Measurements from ENCODE around the gene HS2ST1. TPM values are rescaled to one million over a fixed set of nuclear protein-coding genes. Genes with fewer than 3 reads are reported as not detected.

The HS2ST1 gene
- total RNA-seq, 2 donors from 2014 or later: 7.7 TPM

DNA sequence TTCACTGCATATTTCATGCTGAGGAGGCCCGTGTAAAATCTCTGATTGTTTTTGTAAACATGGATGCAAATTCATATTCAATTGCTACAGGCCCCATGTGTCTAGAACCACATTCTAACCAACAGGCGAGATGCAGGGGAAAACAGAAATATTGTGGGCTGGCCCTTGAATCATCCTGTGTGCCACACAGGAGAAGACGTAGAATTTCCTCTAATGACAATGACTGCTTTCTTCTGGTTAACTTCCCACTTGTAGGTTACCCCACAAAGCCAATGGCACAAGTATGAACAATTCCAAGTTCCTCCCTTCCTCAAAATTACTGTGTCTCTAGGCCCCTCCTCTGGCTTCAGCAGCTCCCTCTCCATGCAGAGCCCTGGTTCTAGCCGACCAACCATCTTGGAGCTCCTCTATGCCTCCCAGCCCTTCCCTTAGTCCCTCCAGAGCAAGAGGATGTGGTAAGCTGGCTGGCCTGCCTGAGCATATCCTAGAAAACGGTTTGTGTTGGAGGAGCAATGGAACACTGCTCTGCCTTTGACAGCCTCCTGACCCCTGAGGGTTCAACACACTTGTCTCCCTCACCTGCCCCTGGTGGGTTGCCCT lies 205.2 kb downstream of the HS2ST1 start:
- H3K9me3 ChIP-seq: no peaks in the 10 kb centered on the region
- TF ChIP-seq, protein P1, sequence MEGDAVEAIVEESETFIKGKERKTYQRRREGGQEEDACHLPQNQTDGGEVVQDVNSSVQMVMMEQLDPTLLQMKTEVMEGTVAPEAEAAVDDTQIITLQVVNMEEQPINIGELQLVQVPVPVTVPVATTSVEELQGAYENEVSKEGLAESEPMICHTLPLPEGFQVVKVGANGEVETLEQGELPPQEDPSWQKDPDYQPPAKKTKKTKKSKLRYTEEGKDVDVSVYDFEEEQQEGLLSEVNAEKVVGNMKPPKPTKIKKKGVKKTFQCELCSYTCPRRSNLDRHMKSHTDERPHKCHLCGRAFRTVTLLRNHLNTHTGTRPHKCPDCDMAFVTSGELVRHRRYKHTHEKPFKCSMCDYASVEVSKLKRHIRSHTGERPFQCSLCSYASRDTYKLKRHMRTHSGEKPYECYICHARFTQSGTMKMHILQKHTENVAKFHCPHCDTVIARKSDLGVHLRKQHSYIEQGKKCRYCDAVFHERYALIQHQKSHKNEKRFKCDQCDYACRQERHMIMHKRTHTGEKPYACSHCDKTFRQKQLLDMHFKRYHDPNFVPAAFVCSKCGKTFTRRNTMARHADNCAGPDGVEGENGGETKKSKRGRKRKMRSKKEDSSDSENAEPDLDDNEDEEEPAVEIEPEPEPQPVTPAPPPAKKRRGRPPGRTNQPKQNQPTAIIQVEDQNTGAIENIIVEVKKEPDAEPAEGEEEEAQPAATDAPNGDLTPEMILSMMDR (IDR thresholded peaks at IDR 0.05): no peak
- no peak for DNase-seq (ENCODE audit: low spot score)
- no peak overlapping the region for H3K27ac ChIP-seq
- H3K4me3 ChIP-seq: no peak overlapping the region
- no peaks in the 10 kb centered on the region for H3K27me3 ChIP-seq
- H3K36me3 ChIP-seq: no peaks in the 10 kb centered on the region
- no peaks in the 10 kb centered on the region for H3K4me1 ChIP-seq

DNA sequence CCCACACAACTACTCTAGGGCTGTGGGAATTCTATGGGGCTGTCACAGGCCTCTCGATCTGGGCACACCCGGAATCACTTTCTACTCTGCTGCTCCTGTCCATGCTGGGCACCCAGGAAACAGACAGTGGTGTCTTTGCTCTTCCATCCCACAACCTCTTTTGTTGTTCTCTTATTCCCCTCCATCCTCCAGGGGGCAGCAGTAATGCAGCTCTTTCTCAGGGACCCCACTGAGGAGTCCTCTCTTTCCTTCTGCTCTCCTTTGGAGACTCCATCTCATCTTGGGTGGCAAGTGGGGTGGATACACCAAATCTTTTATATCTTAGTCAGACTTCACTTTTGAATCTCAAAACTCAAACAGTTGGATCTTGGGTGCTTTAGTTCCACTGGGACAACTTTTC lies 206.3 kb downstream of the HS2ST1 start:
- TF ChIP-seq, protein P1 (IDR thresholded peaks at IDR 0.05): no peak
- H3K9me3 ChIP-seq: no peaks in the 10 kb centered on the region
- no peaks in the 10 kb centered on the region for H3K36me3 ChIP-seq
- H3K4me1 ChIP-seq: no peaks in the 10 kb centered on the region
- H3K27ac ChIP-seq: no peak overlapping the region
- DNase-seq (ENCODE audit: low spot score): no peak
- H3K4me3 ChIP-seq: no peak overlapping the region
- no peaks in the 10 kb centered on the region for H3K27me3 ChIP-seq

DNA sequence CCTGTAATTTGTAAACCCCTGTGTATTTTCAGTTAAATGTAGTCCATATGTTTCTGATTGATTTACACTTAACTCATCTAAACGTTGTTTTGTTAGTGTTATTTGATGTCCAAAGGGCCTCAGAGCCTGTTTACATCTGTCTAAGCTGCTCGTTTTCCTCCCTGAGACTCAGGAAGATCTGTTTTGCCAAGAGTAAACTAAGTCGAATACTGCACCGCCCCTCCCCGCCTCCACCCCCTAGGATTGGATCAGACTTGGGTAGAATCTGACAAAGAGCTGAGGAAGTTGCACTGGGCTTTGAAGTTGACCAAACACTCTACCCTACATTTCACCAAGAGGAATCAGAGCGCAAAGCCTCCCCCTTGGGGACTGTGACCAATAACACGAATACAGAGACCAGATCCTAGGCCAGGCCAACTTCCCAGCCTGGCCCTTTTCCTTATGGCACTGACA lies 207.3 kb downstream of the HS2ST1 start:
- TF ChIP-seq, protein P1 (IDR thresholded peaks at IDR 0.05): no peak
- no peaks in the 10 kb centered on the region for H3K9me3 ChIP-seq
- DNase-seq (ENCODE audit: low spot score): peak; percentile 69

DNA sequence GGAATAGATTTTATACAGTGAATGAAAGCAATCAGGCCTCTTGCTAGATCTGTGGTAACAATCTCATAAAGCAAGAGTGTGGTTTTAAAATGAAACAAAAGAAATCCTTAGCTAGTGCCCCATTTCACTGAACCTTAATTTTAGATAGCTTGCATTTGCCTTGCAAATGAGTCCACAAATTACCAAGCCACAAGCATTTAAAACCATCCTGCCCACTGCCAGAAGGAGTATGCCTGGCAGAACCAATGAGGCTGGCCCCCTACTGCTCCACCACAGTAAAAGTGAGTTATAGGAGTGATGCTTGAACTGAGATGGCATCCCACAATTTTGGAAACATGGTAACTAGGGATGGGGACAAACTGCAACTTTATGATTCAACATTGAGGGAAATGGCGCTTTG lies 207.8 kb downstream of the HS2ST1 start:
- H3K4me1 ChIP-seq: no peaks in the 10 kb centered on the region
- H3K27ac ChIP-seq: no peak overlapping the region
- H3K4me3 ChIP-seq: no peak overlapping the region
- H3K27me3 ChIP-seq: no peaks in the 10 kb centered on the region
- DNase-seq (ENCODE audit: low spot score): no peak
- no peaks in the 10 kb centered on the region for H3K9me3 ChIP-seq
- H3K36me3 ChIP-seq: no peaks in the 10 kb centered on the region
- TF ChIP-seq, protein P1 (IDR thresholded peaks at IDR 0.05): no peak

More for the DNA sequence above, 207.3 kb downstream of the HS2ST1 start:
- Histone ChIP-seq H3K27me3 (no peaks in the 10 kb centered on the region), H3K4me1 (no peaks in the 10 kb centered on the region), H3K4me3 (no peak overlapping the region), H3K27ac (no peak overlapping the region), H3K36me3 (no peaks in the 10 kb centered on the region)

DNA sequence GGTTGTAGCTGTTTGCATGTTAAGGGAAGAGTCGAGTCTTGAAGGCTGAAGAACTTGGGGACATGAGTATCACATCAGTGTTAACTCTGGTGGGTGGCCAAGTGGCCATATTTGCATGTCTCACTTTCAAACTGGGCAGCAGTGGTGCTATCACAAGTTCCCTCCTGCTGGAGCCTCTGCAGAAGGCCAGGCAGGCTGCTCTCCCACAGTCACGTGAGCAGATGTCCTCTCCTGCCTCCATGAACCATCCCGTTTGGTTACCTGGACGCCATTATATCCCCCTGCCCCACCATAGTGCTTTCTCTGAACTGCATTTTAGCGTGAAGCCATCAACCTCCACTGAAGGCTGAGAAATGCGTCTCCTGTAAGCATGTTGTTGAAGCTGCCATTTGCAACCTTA lies 209.2 kb downstream of the HS2ST1 start:
- TF ChIP-seq, protein P1 (IDR thresholded peaks at IDR 0.05): no peak
- no peaks in the 10 kb centered on the region for H3K4me1 ChIP-seq
- H3K27me3 ChIP-seq: no peaks in the 10 kb centered on the region
- H3K27ac ChIP-seq: no peak overlapping the region
- H3K9me3 ChIP-seq: no peaks in the 10 kb centered on the region
- no peak overlapping the region for H3K4me3 ChIP-seq
- DNase-seq (ENCODE audit: low spot score): no peak
- no peaks in the 10 kb centered on the region for H3K36me3 ChIP-seq
